Smooth muscle cell (in vitro differentiated cells): ENCODE measurements around the gene CPT1A. TPM values are rescaled to one million over a fixed set of nuclear protein-coding genes. Genes with fewer than 3 reads are reported as not detected.

Experiments
- DNase-seq: peaks from one replicate; lab custom pipeline; 2025; ENCODE audit not compliant: unreplicated experiment; lab: John Stamatoyannopoulos, UW
- H2AFZ ChIP-seq: fragments of 200-600 bp; sonication (generic); 2 replicates; pipeline ENCODE4 v1.6.0; 2016; ENCODE audit warnings: antibody characterized with exemption, low read depth, mild to moderate bottlenecking
- H3F3A ChIP-seq: fragments of 200-600 bp; sonication (generic); 2 replicates; pipeline ENCODE4 v1.6.0; 2017; ENCODE audit warnings: antibody characterized with exemption, low read depth
- H3K27ac ChIP-seq: fragments of 200-600 bp; sonication (generic); 2 replicates; pipeline ENCODE4 v1.5.1; 2016; ENCODE audit warnings: low read depth, mild to moderate bottlenecking
- H3K27me3 ChIP-seq: fragments of 200-600 bp; sonication (generic); 2 replicates; pipeline ENCODE4 v1.6.1; 2016; ENCODE audit warnings: low read depth, mild to moderate bottlenecking
- H3K36me3 ChIP-seq: fragments of 200-600 bp; sonication (generic); 2 replicates; pipeline ENCODE4 v1.5.1; 2016; ENCODE audit warnings: low read depth
- H3K4me1 ChIP-seq: fragments of 200-600 bp; sonication (generic); 2 replicates; pipeline ENCODE4 v1.5.1; 2016; ENCODE audit warnings: low read depth
- H3K4me2 ChIP-seq: fragments of 200-600 bp; sonication (generic); 2 replicates; pipeline ENCODE4 v1.6.0; 2016; ENCODE audit warnings: mild to moderate bottlenecking
- H3K4me3 ChIP-seq: fragments of 200-600 bp; sonication (generic); 2 replicates; pipeline ENCODE4 v1.5.1; 2016; ENCODE audit warnings: mild to moderate bottlenecking
- H3K79me2 ChIP-seq: fragments of 200-600 bp; sonication (generic); 2 replicates; pipeline ENCODE4 v1.6.0; 2016; ENCODE audit warnings: low read depth, mild to moderate bottlenecking
- H3K9ac ChIP-seq: fragments of 200-600 bp; sonication (generic); 2 replicates; pipeline ENCODE4 v1.6.0; 2016; ENCODE audit warnings: low read depth
- H3K9me3 ChIP-seq: fragments of 200-600 bp; sonication (generic); replicated peaks from 2 replicates; pipeline ENCODE4 v1.5.1; 2016; ENCODE audit warnings: low read depth
- H4K20me1 ChIP-seq: fragments of 200-600 bp; sonication (generic); 2 replicates; pipeline ENCODE4 v1.6.0; 2016; ENCODE audit warnings: low read depth
- CTCF ChIP-seq: fragments of 200-600 bp; sonication (generic); IDR thresholded peaks from 2 replicates; pipeline ENCODE4 v1.5.1; 2017; ENCODE audit warnings: borderline replicate concordance, mild to moderate bottlenecking, antibody characterized with exemption; ENCODE audit not compliant: insufficient read depth, poor library complexity, severe bottlenecking
- WGBS: methylation state at CpG from one replicate; pipeline ENCODE4 v1.1.7; 2016; ENCODE audit warnings: low lambda C conversion rate; 5-methylcytosine and 5-hydroxymethylcytosine counted together
- polyA plus RNA-seq: library from polyadenylated mRNA; unstranded; fragments of >200 nt; fragmentation: Nextera tagmentation; extraction: Ambion mirVana; gene quantifications from 2 replicates; pipeline ENCODE4 v1.2.1, GENCODE V29; 2016
- total RNA-seq: library from RNA; depleted of rRNA; stranded (reverse); fragments of >200 nt; gene quantifications from 2 replicates; pipeline ENCODE4 v1.2.3, GENCODE V29; 2014

CPT1A gene
- total and polyA plus RNA-seq, 2 experiments from 2014 or later: 0.24 to 1.9 TPM

GRCh38 chr11:68773521-68774193 is 68.1 kb downstream of the CPT1A start:
- Histone ChIP-seq H3K4me2 (no peak overlapping the region), H3F3A (no peaks in the 10 kb centered on the region), H3K79me2 (no peaks in the 10 kb centered on the region), H3K9me3 (no peaks in the 10 kb centered on the region), H4K20me1 (no peaks in the 10 kb centered on the region), H3K4me3 (no peak overlapping the region), H3K9ac (no peak overlapping the region), H2AFZ (no peak overlapping the region), H3K27me3 (peaks cover 4% of the 10 kb centered on the region), H3K27ac (no peak overlapping the region), H3K4me1 (no peaks in the 10 kb centered on the region), H3K36me3 (no peaks in the 10 kb centered on the region)
- TF ChIP-seq CTCF: no peak
- 93% methylated on average over 22 of the region's 22 CpGs for WGBS
- no peak for DNase-seq

DNA sequence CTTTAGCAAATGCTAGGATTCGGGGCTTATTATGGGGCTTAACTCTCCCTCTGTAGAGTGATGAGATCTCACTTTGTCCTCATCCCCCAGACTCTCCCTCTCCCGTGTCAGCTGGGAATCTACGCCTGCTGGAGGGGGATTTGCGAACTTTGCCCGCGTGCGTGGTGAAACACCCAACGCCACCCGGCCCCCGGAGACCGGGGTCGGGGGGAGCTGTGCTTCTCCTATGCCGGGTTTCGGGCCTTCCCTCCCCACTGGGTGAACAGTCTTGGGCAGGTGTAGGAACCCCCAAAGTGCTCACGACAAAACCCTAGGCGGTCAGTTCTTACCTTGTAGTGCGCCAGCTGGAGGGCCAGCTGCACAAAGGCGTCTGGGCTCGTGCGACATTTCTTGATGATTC is 68.8 kb downstream of the CPT1A start:
- no peaks in the 10 kb centered on the region for H3K36me3 ChIP-seq
- H3K27me3 ChIP-seq: peaks cover 4% of the 10 kb centered on the region
- WGBS: 96% methylated on average over 20 of the region's 20 CpGs
- no peak overlapping the region for H3K4me2 ChIP-seq
- no peaks in the 10 kb centered on the region for H3K9me3 ChIP-seq
- no peak for TF ChIP-seq CTCF
- H3K27ac ChIP-seq: no peak overlapping the region
- H4K20me1 ChIP-seq: no peaks in the 10 kb centered on the region
- no peak for DNase-seq
- H3F3A ChIP-seq: no peaks in the 10 kb centered on the region
- no peak overlapping the region for H3K4me3 ChIP-seq
- no peak overlapping the region for H2AFZ ChIP-seq
- no peaks in the 10 kb centered on the region for H3K79me2 ChIP-seq
- no peak overlapping the region for H3K9ac ChIP-seq
- no peaks in the 10 kb centered on the region for H3K4me1 ChIP-seq

GRCh38 chr11:68770781-68771180 is 70.9 kb downstream of the CPT1A start:
- no peak for TF ChIP-seq CTCF
- Histone ChIP-seq H2AFZ (no peak overlapping the region), H4K20me1 (no peaks in the 10 kb centered on the region), H3K27ac (no peak overlapping the region), H3K9ac (no peak overlapping the region), H3F3A (no peaks in the 10 kb centered on the region), H3K36me3 (no peaks in the 10 kb centered on the region), H3K4me2 (no peak overlapping the region), H3K4me3 (no peak overlapping the region), H3K79me2 (no peaks in the 10 kb centered on the region), H3K9me3 (no peaks in the 10 kb centered on the region), H3K4me1 (no peaks in the 10 kb centered on the region), H3K27me3 (peaks cover 4% of the 10 kb centered on the region)
- WGBS: 77% methylated on average over 12 of the region's 12 CpGs
- no peak for DNase-seq

DNA sequence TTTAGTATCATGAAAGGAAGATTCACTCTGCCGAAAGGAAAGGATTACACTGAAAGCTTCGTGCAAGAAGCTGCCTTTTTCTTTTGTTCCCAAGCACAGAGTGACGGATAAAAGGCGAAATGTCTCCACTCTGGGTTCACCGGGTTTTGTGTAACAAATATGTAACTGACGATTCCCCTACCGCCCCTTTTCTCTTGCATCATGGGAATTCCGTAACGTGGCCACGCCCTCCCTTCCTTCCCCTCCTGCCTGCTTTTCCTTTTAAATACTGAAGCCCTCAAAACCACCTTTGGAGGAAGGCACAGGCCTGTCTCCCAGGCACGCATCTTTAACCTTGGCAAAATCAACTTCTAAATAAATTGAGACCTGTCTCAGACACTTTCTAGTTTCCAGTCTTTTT is 74.0 kb downstream of the CPT1A start:
- Histone ChIP-seq H3K9me3 (no peaks in the 10 kb centered on the region), H3K4me2 (no peak overlapping the region), H3K36me3 (no peaks in the 10 kb centered on the region), H3K27ac (no peak overlapping the region), H3K4me3 (no peak overlapping the region), H3K4me1 (no peaks in the 10 kb centered on the region), H2AFZ (no peak overlapping the region), H3K79me2 (no peaks in the 10 kb centered on the region), H3F3A (no peaks in the 10 kb centered on the region), H3K9ac (no peak overlapping the region), H3K27me3 (peaks cover 4% of the 10 kb centered on the region), H4K20me1 (no peaks in the 10 kb centered on the region)
- WGBS: 92% methylated on average over 11 of the region's 11 CpGs
- no peak for TF ChIP-seq CTCF
- no peak for DNase-seq
